Measurements from ENCODE around the gene KDM4D.
A peak's percentile ranks its signal among the peaks of the same experiment; 100 is the strongest.

The KDM4D gene

DNA sequence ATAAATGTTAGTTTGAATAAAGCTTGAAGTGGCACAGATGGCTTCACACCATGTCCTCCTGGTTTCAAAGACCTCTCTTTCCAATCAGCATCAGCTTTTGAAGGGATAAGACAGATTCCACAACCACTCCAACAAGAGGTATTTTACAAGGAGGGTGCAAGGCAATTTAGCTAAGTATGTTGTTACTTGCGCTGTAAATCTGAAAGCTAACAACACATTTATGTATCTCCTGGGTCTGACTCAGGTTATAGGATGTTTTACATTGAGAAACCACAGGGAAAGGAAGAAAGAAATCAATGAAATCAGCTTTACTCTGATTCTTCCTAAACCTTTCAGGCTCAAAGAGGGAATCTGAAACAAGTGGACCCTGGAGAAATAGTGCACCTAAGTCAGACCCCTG is 12.3 kb upstream of the KDM4D start:
- Histone ChIP-seq H3K9me3 (ENCODE audit: control insufficient read depth, low read length) (no peaks in the 10 kb centered on the region), H3K27me3 (ENCODE audit: control insufficient read depth, insufficient read depth, low read length) (no peaks in the 10 kb centered on the region), H3K9ac (ENCODE audit: low read length) (no peak overlapping the region), H3K4me3 (ENCODE audit: low read length) (no peak overlapping the region), H3K4me1 (ENCODE audit: control insufficient read depth, insufficient read depth, low read length) (no peaks in the 10 kb centered on the region), H3K36me3 (ENCODE audit: control insufficient read depth, insufficient read depth, low read length) (peaks cover 10% of the 10 kb centered on the region)

DNA sequence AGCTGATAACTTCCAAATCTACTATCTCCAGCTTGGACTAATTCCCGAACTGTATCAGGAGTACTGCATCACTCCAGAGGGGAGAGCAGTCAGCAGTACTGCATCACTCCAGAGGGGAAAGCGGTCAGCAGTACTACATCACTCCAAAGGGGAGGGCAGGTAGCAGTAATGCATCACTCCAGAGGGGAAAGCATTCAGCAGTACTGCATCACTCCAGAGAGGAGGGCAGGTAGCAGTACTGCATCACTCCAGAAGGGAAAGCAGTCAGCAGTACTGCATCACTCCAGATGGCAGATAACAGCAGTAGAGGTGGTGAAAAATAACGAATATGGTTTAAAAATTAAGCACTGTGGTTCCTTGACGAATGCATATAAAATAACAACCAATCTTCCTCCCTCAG is 8.6 kb upstream of the KDM4D start:
- H3K27me3 ChIP-seq (ENCODE audit: control insufficient read depth, insufficient read depth, low read length): no peaks in the 10 kb centered on the region
- H3K9me3 ChIP-seq (ENCODE audit: control insufficient read depth, low read length): no peaks in the 10 kb centered on the region
- no peak overlapping the region for H3K4me3 ChIP-seq (ENCODE audit: low read length)
- H3K9ac ChIP-seq (ENCODE audit: low read length): no peak overlapping the region
- H3K4me1 ChIP-seq (ENCODE audit: control insufficient read depth, insufficient read depth, low read length): no peaks in the 10 kb centered on the region
- peaks cover 10% of the 10 kb centered on the region for H3K36me3 ChIP-seq (ENCODE audit: control insufficient read depth, insufficient read depth, low read length)

DNA sequence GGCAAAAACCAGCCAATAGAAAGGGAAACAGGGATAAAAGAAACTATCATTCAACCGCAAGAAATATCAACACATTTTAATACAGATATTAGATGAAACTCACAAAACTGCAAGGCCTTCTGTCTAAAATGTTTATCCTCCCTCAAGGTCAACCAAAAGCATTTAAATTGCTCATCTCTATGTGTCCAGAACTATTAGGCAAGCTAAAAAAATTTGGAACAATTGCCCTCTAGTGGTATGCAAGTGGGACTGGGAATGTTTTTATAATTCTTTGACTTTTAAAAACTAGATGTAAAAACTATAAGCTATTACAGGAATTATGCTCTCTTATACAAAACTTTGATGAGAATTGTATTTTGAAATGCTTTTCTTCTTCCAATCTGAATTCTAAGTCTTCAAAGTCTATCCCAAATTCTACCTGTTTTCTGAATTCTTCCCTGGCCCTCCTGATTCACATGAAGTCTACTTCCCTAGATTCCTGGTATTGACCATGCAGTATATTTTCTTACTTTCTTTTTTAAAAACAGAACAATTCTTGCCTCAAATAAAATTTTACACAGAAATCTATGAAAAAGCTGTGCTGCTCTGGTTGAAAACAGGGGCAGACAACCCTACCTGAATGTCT is 5.1 kb upstream of the KDM4D start:
- Histone ChIP-seq H3K27me3 (ENCODE audit: control insufficient read depth, insufficient read depth, low read length) (no peaks in the 10 kb centered on the region), H3K36me3 (ENCODE audit: control insufficient read depth, insufficient read depth, low read length) (peaks cover 23% of the 10 kb centered on the region), H3K4me1 (ENCODE audit: control insufficient read depth, insufficient read depth, low read length) (peaks cover 5% of the 10 kb centered on the region), H3K4me3 (ENCODE audit: low read length) (no peak overlapping the region), H3K9me3 (ENCODE audit: control insufficient read depth, low read length) (no peaks in the 10 kb centered on the region), H3K9ac (ENCODE audit: low read length) (no peak overlapping the region)

DNA sequence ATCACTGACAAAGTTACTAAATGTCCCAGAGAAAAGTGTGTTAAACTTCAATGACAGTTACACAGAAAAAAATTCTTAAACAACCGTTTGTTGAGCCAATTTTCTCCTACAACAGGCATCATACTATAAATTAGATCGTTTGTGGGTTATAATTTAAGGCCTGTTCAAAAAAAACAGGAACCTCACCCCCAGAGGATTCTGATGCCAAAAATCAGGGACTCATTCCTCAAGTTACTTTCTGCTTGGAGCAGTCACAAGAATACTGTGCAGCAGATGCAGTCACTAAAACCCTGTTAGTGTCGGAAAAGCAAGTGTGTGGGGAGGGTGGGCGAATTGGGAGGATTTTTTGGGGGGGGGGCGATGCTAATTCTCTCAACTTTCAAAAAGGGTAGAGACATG is 810 bp upstream of the KDM4D start:
- Histone ChIP-seq H3K36me3 (ENCODE audit: control insufficient read depth, insufficient read depth, low read length) (peaks cover 12% of the 10 kb centered on the region), H3K4me1 (ENCODE audit: control insufficient read depth, insufficient read depth, low read length) (peaks cover 5% of the 10 kb centered on the region), H3K9ac (ENCODE audit: low read length) (peak overlapping the region; percentile 92), H3K4me3 (ENCODE audit: low read length) (peak overlapping the region; percentile 64), H3K9me3 (ENCODE audit: control insufficient read depth, low read length) (no peaks in the 10 kb centered on the region), H3K27me3 (ENCODE audit: control insufficient read depth, insufficient read depth, low read length) (no peaks in the 10 kb centered on the region)

DNA sequence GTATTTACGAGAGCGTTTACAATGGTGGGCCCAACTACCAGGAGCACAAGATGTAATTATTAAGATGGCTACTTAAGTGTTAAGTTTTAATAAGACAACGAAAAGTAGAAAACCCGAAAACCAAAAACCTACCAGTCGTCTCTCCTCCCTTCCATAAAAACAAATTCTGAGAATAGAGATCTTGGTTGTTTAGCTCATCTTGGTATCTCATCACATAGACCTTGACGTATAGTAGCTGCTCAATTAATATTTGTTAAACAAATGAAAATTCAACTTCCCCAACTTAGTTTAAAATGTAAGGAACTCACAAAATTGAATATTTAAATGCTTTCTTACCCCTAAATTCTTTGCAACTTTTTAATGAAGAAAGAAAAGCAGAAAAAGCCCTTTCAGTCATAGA is 669 bp downstream of the KDM4D start:
- Histone ChIP-seq H3K4me3 (ENCODE audit: low read length) (peak overlapping the region; percentile 64), H3K36me3 (ENCODE audit: control insufficient read depth, insufficient read depth, low read length) (peaks cover 12% of the 10 kb centered on the region), H3K9me3 (ENCODE audit: control insufficient read depth, low read length) (no peaks in the 10 kb centered on the region), H3K4me1 (ENCODE audit: control insufficient read depth, insufficient read depth, low read length) (peaks cover 5% of the 10 kb centered on the region), H3K9ac (ENCODE audit: low read length) (no peak overlapping the region), H3K27me3 (ENCODE audit: control insufficient read depth, insufficient read depth, low read length) (no peaks in the 10 kb centered on the region)

DNA sequence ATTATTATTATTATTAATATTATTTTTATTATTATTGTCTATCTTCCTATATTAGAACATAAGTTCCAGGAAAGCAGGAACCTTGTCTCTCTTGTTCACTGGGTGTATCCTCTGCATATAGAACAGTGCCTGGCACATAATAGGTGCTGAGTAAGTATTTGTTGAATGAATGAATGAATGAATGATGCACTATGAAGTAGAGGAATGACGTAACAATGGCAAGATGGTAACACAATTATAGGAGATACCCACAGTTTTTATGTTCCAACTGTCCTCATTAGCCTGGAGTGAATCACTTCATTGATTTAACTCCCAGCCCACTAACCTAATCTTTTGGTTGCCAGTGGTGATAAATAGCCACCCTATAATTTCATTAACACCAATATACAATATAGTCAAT is 2.1 kb downstream of the KDM4D start:
- peaks cover 5% of the 10 kb centered on the region for H3K4me1 ChIP-seq (ENCODE audit: control insufficient read depth, insufficient read depth, low read length)
- H3K4me3 ChIP-seq (ENCODE audit: low read length): no peak overlapping the region
- H3K9me3 ChIP-seq (ENCODE audit: control insufficient read depth, low read length): no peaks in the 10 kb centered on the region
- no peak overlapping the region for H3K9ac ChIP-seq (ENCODE audit: low read length)
- peaks cover 7% of the 10 kb centered on the region for H3K36me3 ChIP-seq (ENCODE audit: control insufficient read depth, insufficient read depth, low read length)
- no peaks in the 10 kb centered on the region for H3K27me3 ChIP-seq (ENCODE audit: control insufficient read depth, insufficient read depth, low read length)

DNA sequence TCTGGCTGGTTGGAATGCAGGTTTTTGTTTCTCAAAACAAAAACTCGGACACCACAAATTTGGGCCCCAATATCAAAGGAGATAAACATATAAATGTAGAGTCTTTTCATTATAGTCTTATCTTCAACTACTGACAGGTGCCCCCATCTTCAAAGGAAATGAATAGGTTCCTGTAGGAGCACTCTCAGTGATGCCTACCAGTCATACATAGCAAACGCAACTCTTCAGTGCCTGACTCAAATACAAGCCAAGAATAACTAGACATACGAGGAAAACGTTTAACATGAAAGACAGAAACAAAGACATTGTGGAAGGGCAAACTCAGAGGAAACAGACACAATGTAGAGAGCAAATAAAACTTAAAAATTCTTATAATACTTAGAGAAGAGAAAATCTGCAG is 13.9 kb downstream of the KDM4D start:
- H3K9ac ChIP-seq (ENCODE audit: low read length): no peak overlapping the region
- no peaks in the 10 kb centered on the region for H3K36me3 ChIP-seq (ENCODE audit: control insufficient read depth, insufficient read depth, low read length)
- no peak overlapping the region for H3K4me3 ChIP-seq (ENCODE audit: low read length)
- no peaks in the 10 kb centered on the region for H3K27me3 ChIP-seq (ENCODE audit: control insufficient read depth, insufficient read depth, low read length)
- no peaks in the 10 kb centered on the region for H3K4me1 ChIP-seq (ENCODE audit: control insufficient read depth, insufficient read depth, low read length)
- H3K9me3 ChIP-seq (ENCODE audit: control insufficient read depth, low read length): no peaks in the 10 kb centered on the region

DNA sequence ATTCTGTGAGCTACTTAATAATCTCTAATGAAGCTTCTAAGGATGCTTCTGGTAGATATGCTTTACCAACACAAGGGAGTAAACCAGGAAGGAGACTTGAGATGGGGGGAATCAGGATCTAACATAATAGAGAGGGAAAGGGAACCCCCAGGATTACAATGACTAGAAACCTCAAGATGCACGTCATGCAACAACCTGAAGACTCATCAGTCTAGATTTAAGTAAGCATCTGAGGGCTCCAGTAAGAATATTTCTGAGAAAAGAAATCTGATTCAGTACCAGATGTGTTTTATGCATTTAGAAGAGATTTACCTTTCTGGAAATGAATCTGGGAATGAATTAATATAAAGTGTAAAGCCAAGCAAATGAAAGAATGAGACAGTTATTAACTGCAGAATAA is 15.2 kb downstream of the KDM4D start:
- H3K36me3 ChIP-seq (ENCODE audit: control insufficient read depth, insufficient read depth, low read length): no peaks in the 10 kb centered on the region

DNA sequence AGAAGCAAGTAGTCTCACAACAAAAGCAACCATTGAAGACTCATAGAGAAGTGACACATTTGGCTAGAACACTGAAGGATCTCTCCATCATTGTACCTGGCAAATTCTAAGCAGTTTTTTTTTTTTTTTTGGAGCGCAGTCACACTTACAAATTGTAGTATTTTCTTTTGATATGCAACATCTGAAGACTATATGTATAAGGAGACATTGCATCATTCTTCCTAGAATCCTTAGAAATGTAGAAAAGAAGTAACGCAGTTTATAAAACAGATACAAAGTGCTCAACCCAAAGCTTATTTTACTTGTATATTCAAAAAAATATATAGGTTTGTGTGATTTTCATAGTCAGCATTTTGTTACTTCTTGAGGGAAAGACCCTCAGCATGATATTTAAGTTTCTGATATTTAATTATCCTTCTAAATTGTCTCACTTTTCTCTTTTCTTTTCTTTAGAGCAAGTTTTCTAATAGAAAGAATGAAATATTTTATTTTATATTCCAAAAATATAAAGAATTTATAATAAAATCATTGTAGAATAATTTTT is 20.0 kb downstream of the KDM4D start:
- H3K9me3 ChIP-seq (ENCODE audit: control insufficient read depth, low read length): no peaks in the 10 kb centered on the region
- H3K27me3 ChIP-seq (ENCODE audit: control insufficient read depth, insufficient read depth, low read length): no peaks in the 10 kb centered on the region

More for the DNA sequence above, 15.2 kb downstream of the KDM4D start:
- no peak overlapping the region for H3K4me3 ChIP-seq (ENCODE audit: low read length)
- H3K9ac ChIP-seq (ENCODE audit: low read length): no peak overlapping the region
- no peaks in the 10 kb centered on the region for H3K4me1 ChIP-seq (ENCODE audit: control insufficient read depth, insufficient read depth, low read length)
- no peaks in the 10 kb centered on the region for H3K9me3 ChIP-seq (ENCODE audit: control insufficient read depth, low read length)
- no peaks in the 10 kb centered on the region for H3K27me3 ChIP-seq (ENCODE audit: control insufficient read depth, insufficient read depth, low read length)

DNA sequence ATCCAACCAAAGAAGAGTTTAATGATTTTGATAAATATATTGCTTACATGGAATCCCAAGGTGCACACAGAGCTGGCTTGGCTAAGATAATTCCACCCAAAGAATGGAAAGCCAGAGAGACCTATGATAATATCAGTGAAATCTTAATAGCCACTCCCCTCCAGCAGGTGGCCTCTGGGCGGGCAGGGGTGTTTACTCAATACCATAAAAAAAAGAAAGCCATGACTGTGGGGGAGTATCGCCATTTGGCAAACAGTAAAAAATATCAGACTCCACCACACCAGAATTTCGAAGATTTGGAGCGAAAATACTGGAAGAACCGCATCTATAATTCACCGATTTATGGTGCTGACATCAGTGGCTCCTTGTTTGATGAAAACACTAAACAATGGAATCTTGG is 23.9 kb downstream of the KDM4D start:
- H3K9me3 ChIP-seq (ENCODE audit: control insufficient read depth, low read length): no peaks in the 10 kb centered on the region
- H3K27me3 ChIP-seq (ENCODE audit: control insufficient read depth, insufficient read depth, low read length): no peaks in the 10 kb centered on the region
- no peaks in the 10 kb centered on the region for H3K4me1 ChIP-seq (ENCODE audit: control insufficient read depth, insufficient read depth, low read length)
- no peak overlapping the region for H3K9ac ChIP-seq (ENCODE audit: low read length)
- H3K36me3 ChIP-seq (ENCODE audit: control insufficient read depth, insufficient read depth, low read length): no peaks in the 10 kb centered on the region
- no peak overlapping the region for H3K4me3 ChIP-seq (ENCODE audit: low read length)

More for the DNA sequence above, 20.0 kb downstream of the KDM4D start:
- H3K36me3 ChIP-seq (ENCODE audit: control insufficient read depth, insufficient read depth, low read length): no peaks in the 10 kb centered on the region
- H3K4me1 ChIP-seq (ENCODE audit: control insufficient read depth, insufficient read depth, low read length): no peaks in the 10 kb centered on the region
- H3K4me3 ChIP-seq (ENCODE audit: low read length): no peak overlapping the region
- no peak overlapping the region for H3K9ac ChIP-seq (ENCODE audit: low read length)

DNA sequence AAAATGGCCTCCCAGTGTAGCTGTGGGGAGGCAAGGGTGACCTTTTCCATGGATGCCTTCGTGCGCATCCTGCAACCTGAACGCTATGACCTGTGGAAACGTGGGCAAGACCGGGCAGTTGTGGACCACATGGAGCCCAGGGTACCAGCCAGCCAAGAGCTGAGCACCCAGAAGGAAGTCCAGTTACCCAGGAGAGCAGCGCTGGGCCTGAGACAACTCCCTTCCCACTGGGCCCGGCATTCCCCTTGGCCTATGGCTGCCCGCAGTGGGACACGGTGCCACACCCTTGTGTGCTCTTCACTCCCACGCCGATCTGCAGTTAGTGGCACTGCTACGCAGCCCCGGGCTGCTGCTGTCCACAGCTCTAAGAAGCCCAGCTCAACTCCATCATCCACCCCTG is 24.8 kb downstream of the KDM4D start:
- Histone ChIP-seq H3K4me1 (ENCODE audit: control insufficient read depth, insufficient read depth, low read length) (no peaks in the 10 kb centered on the region), H3K9ac (ENCODE audit: low read length) (no peak overlapping the region), H3K27me3 (ENCODE audit: control insufficient read depth, insufficient read depth, low read length) (no peaks in the 10 kb centered on the region), H3K4me3 (ENCODE audit: low read length) (no peak overlapping the region), H3K36me3 (ENCODE audit: control insufficient read depth, insufficient read depth, low read length) (no peaks in the 10 kb centered on the region), H3K9me3 (ENCODE audit: control insufficient read depth, low read length) (no peaks in the 10 kb centered on the region)

DNA sequence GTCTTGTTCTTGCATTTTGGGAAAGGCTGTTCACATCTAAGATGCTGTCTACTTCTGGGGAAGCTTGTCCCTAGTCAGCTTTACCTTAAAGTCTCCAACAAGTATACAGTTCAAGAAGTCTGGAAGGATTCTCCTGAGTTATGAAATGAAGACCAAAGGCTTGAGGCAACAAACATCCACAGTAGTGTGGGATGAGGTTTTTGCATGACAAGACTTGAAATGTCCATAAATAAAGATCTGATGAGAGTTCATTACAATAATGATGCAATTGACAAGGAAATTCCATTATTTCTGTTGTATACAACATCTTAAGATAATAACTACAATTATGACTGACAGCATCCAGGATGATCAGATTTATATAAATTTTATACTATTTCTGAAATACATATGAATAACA is 30.2 kb downstream of the KDM4D start:
- Histone ChIP-seq H3K4me3 (ENCODE audit: low read length) (no peak overlapping the region), H3K4me1 (ENCODE audit: control insufficient read depth, insufficient read depth, low read length) (no peaks in the 10 kb centered on the region), H3K9me3 (ENCODE audit: control insufficient read depth, low read length) (no peaks in the 10 kb centered on the region), H3K36me3 (ENCODE audit: control insufficient read depth, insufficient read depth, low read length) (no peaks in the 10 kb centered on the region), H3K9ac (ENCODE audit: low read length) (no peak overlapping the region), H3K27me3 (ENCODE audit: control insufficient read depth, insufficient read depth, low read length) (no peaks in the 10 kb centered on the region)

DNA sequence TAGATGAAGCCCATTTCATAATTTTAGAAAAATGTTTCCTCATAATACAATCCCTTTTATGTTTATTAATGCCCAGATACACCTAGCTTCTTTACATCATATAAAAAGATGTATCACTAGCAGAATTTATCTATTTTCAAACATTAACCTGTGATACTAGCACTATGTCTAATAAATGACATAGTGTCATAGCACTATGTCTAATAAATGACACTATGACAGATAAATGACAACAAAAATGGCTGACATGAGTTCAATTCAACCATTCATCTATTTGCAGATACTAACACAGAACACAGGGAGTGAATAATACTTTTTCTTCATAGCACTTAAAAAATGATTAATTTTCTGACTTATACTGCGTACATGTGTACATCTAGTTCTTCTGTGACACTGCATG is 32.1 kb downstream of the KDM4D start:
- Histone ChIP-seq H3K4me1 (ENCODE audit: control insufficient read depth, insufficient read depth, low read length) (no peaks in the 10 kb centered on the region), H3K9ac (ENCODE audit: low read length) (no peak overlapping the region), H3K9me3 (ENCODE audit: control insufficient read depth, low read length) (no peaks in the 10 kb centered on the region), H3K36me3 (ENCODE audit: control insufficient read depth, insufficient read depth, low read length) (no peaks in the 10 kb centered on the region), H3K27me3 (ENCODE audit: control insufficient read depth, insufficient read depth, low read length) (no peaks in the 10 kb centered on the region), H3K4me3 (ENCODE audit: low read length) (no peak overlapping the region)

All from mucosa of stomach (tissue), 1 donor.